H9 (cell line): ENCODE data around the gene ATP10B. TPM values are rescaled to one million over a fixed set of nuclear protein-coding genes. Genes with fewer than 3 reads are reported as not detected.

Experiments
- DNase-seq: peaks from one replicate; pipeline ENCODE4 v3.0.0-alpha.2; 2017
- H2AFZ ChIP-seq: one replicate; pipeline ENCODE4 v1.6.1; 2013; ENCODE audit warnings: mild to moderate bottlenecking, low read length, control low read depth, moderate library complexity
- H2AK5ac ChIP-seq: 2 replicates; pipeline ENCODE4 v1.6.1; 2013; ENCODE audit warnings: low read length, control low read depth, mixed read lengths; ENCODE audit not compliant: insufficient read length
- H2BK120ac ChIP-seq: one replicate; pipeline ENCODE4 v1.6.1; 2013; ENCODE audit warnings: low read depth, mild to moderate bottlenecking, low read length, control low read depth, inconsistent platforms; ENCODE audit not compliant: poor library complexity, severe bottlenecking
- H2BK12ac ChIP-seq: 2 replicates; pipeline ENCODE4 v1.6.1; 2013; ENCODE audit warnings: low read length, control low read depth, mixed read lengths, low read depth; ENCODE audit not compliant: insufficient read length
- H2BK15ac ChIP-seq: 2 replicates; pipeline ENCODE4 v1.6.1; 2013; ENCODE audit warnings: low read depth, low read length, control low read depth
- H2BK20ac ChIP-seq: one replicate; pipeline ENCODE4 v1.6.1; 2013; ENCODE audit warnings: low read depth, mild to moderate bottlenecking, low read length, control low read depth, inconsistent platforms; ENCODE audit not compliant: poor library complexity, severe bottlenecking
- H2BK5ac ChIP-seq: 2 replicates; pipeline ENCODE4 v1.6.1; 2013; ENCODE audit warnings: low read length, control low read depth, mixed read lengths; ENCODE audit not compliant: insufficient read length
- H3K14ac ChIP-seq: 2 replicates; pipeline ENCODE4 v1.6.1; 2013; ENCODE audit warnings: low read length, control low read depth; ENCODE audit not compliant: insufficient read depth
- H3K18ac ChIP-seq: 2 replicates; pipeline ENCODE4 v1.6.1; 2013; ENCODE audit warnings: low read depth, mild to moderate bottlenecking, mixed read lengths, low read length, control low read depth; ENCODE audit not compliant: insufficient read length
- H3K23ac ChIP-seq: 2 replicates; pipeline ENCODE4 v1.6.1; 2013; ENCODE audit warnings: low read length, control low read depth, mixed read lengths, low read depth; ENCODE audit not compliant: insufficient read length
- H3K23me2 ChIP-seq: 2 replicates; pipeline ENCODE4 v1.6.1; 2013; ENCODE audit warnings: low read depth, mild to moderate bottlenecking, mixed read lengths, low read length, control low read depth; ENCODE audit not compliant: insufficient read length, poor library complexity, severe bottlenecking
- H3K27ac ChIP-seq: 2 replicates; pipeline ENCODE4 v1.5.1; 2013; ENCODE audit warnings: low read length, control low read depth, mixed read lengths, low read depth; ENCODE audit not compliant: insufficient read length
- H3K27me3 ChIP-seq: 2 replicates; pipeline ENCODE4 v1.6.1; 2013; ENCODE audit warnings: low read length, control low read depth, inconsistent platforms; ENCODE audit not compliant: insufficient read depth
- H3K4ac ChIP-seq: 2 replicates; pipeline ENCODE4 v1.6.1; 2013; ENCODE audit warnings: low read depth, mild to moderate bottlenecking, control low read depth, inconsistent platforms, low read length, moderate library complexity
- H3K4me1 ChIP-seq: 2 replicates; pipeline ENCODE4 v1.6.1; 2013; ENCODE audit warnings: low read length, control low read depth, inconsistent platforms; ENCODE audit not compliant: insufficient read depth
- H3K4me2 ChIP-seq: 2 replicates; pipeline ENCODE4 v1.6.1; 2013; ENCODE audit warnings: low read length, control low read depth, mixed read lengths; ENCODE audit not compliant: insufficient read length, insufficient read depth
- H3K56ac ChIP-seq: 2 replicates; pipeline ENCODE4 v1.6.1; 2013; ENCODE audit warnings: low read depth, mild to moderate bottlenecking, mixed read lengths, low read length, control low read depth; ENCODE audit not compliant: insufficient read length
- H3K79me1 ChIP-seq: 2 replicates; pipeline ENCODE4 v1.6.1; 2013; ENCODE audit warnings: low read depth, mild to moderate bottlenecking, moderate library complexity, low read length, control low read depth, inconsistent platforms; ENCODE audit not compliant: insufficient read depth, poor library complexity, severe bottlenecking
- H3K79me2 ChIP-seq: 2 replicates; pipeline ENCODE4 v1.6.1; 2013; ENCODE audit warnings: low read length, control low read depth, inconsistent platforms; ENCODE audit not compliant: insufficient read depth
- H3K9ac ChIP-seq: 2 replicates; pipeline ENCODE4 v1.6.1; 2013; ENCODE audit warnings: low read length, control low read depth, mixed read lengths; ENCODE audit not compliant: insufficient read length; ENCODE audit errors: extremely low read depth
- H3K9me3 ChIP-seq: one replicate; pipeline ENCODE4 v1.6.1; 2013; ENCODE audit warnings: low read depth, low read length, inconsistent platforms; ENCODE audit not compliant: control insufficient read depth
- H3T11ph ChIP-seq: one replicate; pipeline ENCODE4 v1.6.1; 2013; ENCODE audit warnings: mild to moderate bottlenecking, low read length, control low read depth, inconsistent platforms
- H4K20me1 ChIP-seq: one replicate; pipeline ENCODE4 v1.6.1; 2013; ENCODE audit not compliant: control insufficient read depth, insufficient read length, insufficient read depth
- H4K5ac ChIP-seq: 2 replicates; pipeline ENCODE4 v1.6.1; 2013; ENCODE audit warnings: low read depth, mild to moderate bottlenecking, mixed read lengths, low read length, control low read depth; ENCODE audit not compliant: insufficient read length
- H4K8ac ChIP-seq: replicated peaks from 2 replicates; pipeline ENCODE4 v1.6.1; 2013; ENCODE audit warnings: low read length, control low read depth, mixed read lengths, low read depth; ENCODE audit not compliant: insufficient read length
- H4K91ac ChIP-seq: 2 replicates; pipeline ENCODE4 v1.6.1; 2013; ENCODE audit warnings: low read depth, mild to moderate bottlenecking, moderate library complexity, mixed read lengths, low read length, control low read depth; ENCODE audit not compliant: insufficient read length
- H3K27ac Mint-ChIP-seq, 3 experiments: 2 replicates in 2 of 3; 3 replicates in 1 of 3; pipeline ENCODE4 v1.8.0; 2020 to 2021; ENCODE audit warnings: mixed read lengths in 3 of 3, mild to moderate bottlenecking in 1 of 3, moderate library complexity in 1 of 3
- H3K27me3 Mint-ChIP-seq: 2 replicates; pipeline ENCODE4 v1.8.0; 2021; ENCODE audit warnings: low read depth, mild to moderate bottlenecking, moderate library complexity, mixed read lengths
- H3K36me3 Mint-ChIP-seq, 3 experiments: 2 replicates in 2 of 3; 3 replicates in 1 of 3; pipeline ENCODE4 v1.8.0; 2020 to 2021; ENCODE audit warnings: low read depth in 3 of 3, mixed read lengths in 3 of 3; ENCODE audit not compliant: insufficient read depth in 1 of 3
- H3K4me1 Mint-ChIP-seq, 2 experiments: 2 replicates each; pipeline ENCODE4 v1.8.0; 2020; ENCODE audit warnings: mixed read lengths in 2 of 2
- H3K4me3 Mint-ChIP-seq, 2 experiments: 2 replicates in 1 of 2; 3 replicates in 1 of 2; pipeline ENCODE4 v1.8.0; 2020 to 2021; ENCODE audit warnings: mild to moderate bottlenecking in 2 of 2, mixed read lengths in 2 of 2, moderate library complexity in 1 of 2
- H3K9me3 Mint-ChIP-seq, 2 experiments: 2 replicates in 1 of 2; 3 replicates in 1 of 2; pipeline ENCODE4 v1.8.0; 2020; ENCODE audit warnings: mild to moderate bottlenecking in 2 of 2, mixed read lengths in 2 of 2, moderate library complexity in 1 of 2
- CTCF ChIP-seq: fragments of 200-600 bp; sonication (generic); conservative IDR thresholded peaks from 3 replicates; pipeline ENCODE4 v1.8.0; 2021; ENCODE audit warnings: antibody characterized with exemption, mild to moderate bottlenecking
- WGBS: extraction: QIAGEN DNeasy Blood & Tissue Kit; methylation state at CpG from one replicate; pipeline ENCODE4 v1.1.7; 2013; ENCODE audit warnings: missing lambda C conversion rate, low lambda C conversion rate, mixed read lengths; ENCODE audit not compliant: insufficient read length; ENCODE audit errors: extremely low coverage; 5-methylcytosine and 5-hydroxymethylcytosine counted together
- total RNA-seq: library from RNA; stranded (reverse); gene quantifications from 2 replicates; pipeline ENCODE4 v1.2.1, GENCODE V29; 2021

Gene ATP10B
- total RNA-seq, 1 experiment from 2014 or later, result 0.42 TPM

GRCh38 chr5:160757194-160757593, 94.8 kb downstream of the ATP10B start:
- Mint-ChIP-seq H3K27ac (no peak overlapping the region), H3K36me3 (no peaks in the 10 kb centered on the region), H3K4me3 (no peak overlapping the region), H3K27me3 (no peaks in the 10 kb centered on the region), H3K9me3 (peaks cover 4% of the 10 kb centered on the region in 2 experiments; a peak in 3 of 5 replicates), H3K4me1 (peaks cover 5 to 9% of the 10 kb centered on the region in 2 experiments; a peak in 2 of 4 replicates)
- Histone ChIP-seq H2AFZ (no peak overlapping the region), H3K79me1 (no peaks in the 10 kb centered on the region), H3K4ac (no peak overlapping the region), H2BK120ac (no peak overlapping the region), H3K27ac (no peak overlapping the region), H2BK5ac (no peak overlapping the region), H3K9ac (no peak overlapping the region), H2BK12ac (no peak overlapping the region), H3K4me2 (no peak overlapping the region), H3K79me2 (no peaks in the 10 kb centered on the region), H3K14ac (no peak overlapping the region), H3K23ac (no peak overlapping the region), H3T11ph (no peak overlapping the region), H3K27me3 (no peaks in the 10 kb centered on the region), H4K20me1 (no peaks in the 10 kb centered on the region), H3K18ac (no peak overlapping the region), H3K56ac (no peak overlapping the region), H4K5ac (no peak overlapping the region), H4K8ac (no peak overlapping the region), H2BK20ac (no peak overlapping the region), H2BK15ac (no peak overlapping the region), H3K4me1 (no peaks in the 10 kb centered on the region), H3K23me2 (no peaks in the 10 kb centered on the region), H4K91ac (no peak overlapping the region), H2AK5ac (no peak overlapping the region), H3K9me3 (no peaks in the 10 kb centered on the region)
- TF ChIP-seq CTCF, result no peak
- no peak for DNase-seq
- WGBS, result no CpG with 5 or more reads among the region's 1 CpG
